Right renal pelvis (tissue), 4 donors: ENCODE results near the gene DDX20. TPM values are rescaled to one million over a fixed set of nuclear protein-coding genes. Genes with fewer than 3 reads are reported as not detected.
"Not testable (repeated sequence)": the region's sequence is repeated elsewhere in the genome, so short reads cannot be mapped to it uniquely, and the experiment has no call there.

ENCODE experiments used
- DNase-seq, 4 donors: peaks; one replicate each; pipeline ENCODE4 v3.0.0-alpha.2; 2013; ENCODE audit warnings: low read depth in 4 of 4, low spot score in 3 of 4, missing footprints in 1 of 4
- polyA plus RNA-seq, 4 donors: library from polyadenylated mRNA; unstranded; fragments of 120-200 nt; gene quantifications; one replicate each; pipeline ENCODE4 v1.2.1, GENCODE V29; 2013; ENCODE audit not compliant: insufficient read length in 4 of 4

DDX20 gene
- polyA plus RNA-seq, 4 donors, result 21.0 to 25.0 (median 23.6) TPM

DNA sequence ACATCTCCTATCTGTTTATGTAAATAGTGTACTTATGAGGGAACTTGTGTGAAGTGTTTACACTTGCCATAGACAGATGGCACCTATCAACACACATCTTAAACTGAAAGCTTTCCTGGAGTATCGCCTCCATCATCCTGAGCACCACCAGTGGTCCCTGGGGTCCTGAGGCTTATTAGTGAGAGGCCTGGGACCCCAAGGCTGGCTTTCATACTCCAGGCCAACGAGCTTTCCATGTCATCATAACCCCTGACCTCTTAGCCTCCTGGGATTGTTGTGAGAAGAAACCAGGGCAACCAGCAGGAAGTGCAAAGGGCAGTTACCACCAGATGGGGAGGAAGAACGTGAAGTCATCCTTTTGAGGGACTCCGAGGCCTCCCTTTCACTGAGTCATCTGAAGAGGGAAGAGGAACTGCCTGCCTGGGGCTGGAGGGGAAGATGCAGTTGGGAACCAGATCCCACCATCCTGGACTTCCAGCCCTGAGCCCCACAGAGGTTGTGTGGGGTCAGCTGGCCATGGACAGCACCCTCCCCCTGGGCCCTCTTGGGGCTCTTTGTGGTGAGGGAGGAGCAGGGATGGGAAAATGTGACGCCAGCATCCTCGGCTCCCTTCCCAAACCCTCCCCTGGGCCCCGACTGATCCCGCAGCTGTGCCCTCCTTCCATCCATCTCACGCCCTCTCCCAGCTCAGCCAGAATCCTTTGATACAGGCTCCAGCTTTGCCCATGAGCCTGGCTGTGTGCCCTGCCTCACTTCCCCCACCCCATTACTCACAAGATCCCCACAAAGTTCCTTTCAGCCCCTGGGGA, 22.3 kb upstream of the DDX20 start:
- no peak for DNase-seq

DNA sequence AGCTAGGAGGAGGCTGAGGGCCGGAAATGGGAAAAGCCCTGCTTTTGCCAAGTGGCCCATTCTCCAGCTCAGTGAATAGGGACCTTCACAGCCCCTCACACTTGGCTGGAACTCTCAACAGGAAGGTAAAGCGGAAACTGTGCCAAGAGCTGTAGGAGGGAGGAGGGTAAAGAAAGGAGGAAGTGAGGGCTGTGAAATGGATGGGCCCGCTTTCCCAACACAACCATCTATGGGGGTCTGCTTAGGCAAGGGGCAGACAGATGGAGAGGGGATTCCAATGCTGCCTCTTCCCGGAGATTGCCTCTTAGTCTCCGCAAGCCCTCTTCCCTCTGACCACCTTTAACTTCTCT, 21.7 kb upstream of the DDX20 start:
- no peak for DNase-seq

DNA sequence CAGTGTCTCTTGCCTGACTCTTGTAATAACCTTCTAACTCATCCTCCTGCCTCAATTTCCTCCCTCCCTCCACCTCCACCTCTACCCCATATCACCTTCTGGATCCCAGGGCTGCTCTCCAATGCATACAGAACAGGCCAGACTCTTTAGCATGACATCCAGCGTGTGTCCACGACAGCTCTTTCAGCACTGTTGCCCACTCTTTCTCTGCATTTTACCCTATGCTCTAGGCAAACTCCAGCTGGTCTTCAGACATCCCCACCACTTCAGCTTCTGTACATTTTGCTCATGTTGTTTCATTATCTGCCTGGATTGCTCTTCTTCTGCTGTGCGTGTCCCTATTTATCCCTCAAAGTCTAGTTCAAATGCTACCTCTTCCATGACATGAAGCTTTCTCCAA, 21.3 kb upstream of the DDX20 start:
- DNase-seq, result no peak

DNA sequence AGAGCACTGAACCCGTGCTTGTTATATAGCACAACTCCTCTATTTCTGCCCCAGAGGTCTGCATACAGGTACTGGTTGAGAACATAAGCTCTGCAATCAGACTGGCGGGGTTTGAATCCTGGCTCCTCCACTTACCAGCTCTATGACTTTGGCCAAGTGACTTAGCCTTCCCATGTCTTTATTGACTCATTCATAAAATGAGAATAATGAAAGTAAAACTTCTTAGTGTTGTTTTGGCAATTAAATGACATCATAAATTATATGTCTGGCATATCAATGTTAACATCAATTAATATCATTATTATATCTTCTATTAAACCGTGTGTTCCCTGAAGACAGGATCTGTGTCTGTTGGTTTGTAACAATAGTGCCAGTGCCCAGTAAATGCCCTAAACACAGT, 20.8 kb upstream of the DDX20 start:
- DNase-seq, result no peak

DNA sequence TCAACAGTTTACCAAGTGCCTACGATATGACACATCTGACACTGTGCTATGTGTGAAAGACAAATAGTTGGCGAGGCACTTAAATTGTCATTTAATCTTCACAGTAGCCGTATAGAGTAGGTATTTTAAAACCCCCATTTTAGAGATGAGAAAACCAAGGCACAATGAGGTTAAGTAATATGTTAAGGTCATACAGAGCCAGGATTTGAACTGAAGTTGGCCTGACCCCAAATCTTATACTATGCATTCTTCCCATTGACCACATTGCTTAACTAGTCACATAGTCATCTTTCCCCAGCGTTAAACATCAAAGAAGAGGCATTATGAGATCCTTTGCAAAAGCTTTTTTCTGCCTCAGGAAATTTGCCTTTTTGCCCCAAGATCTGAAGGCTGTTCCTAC, 20.4 kb upstream of the DDX20 start:
- no peak for DNase-seq

DNA sequence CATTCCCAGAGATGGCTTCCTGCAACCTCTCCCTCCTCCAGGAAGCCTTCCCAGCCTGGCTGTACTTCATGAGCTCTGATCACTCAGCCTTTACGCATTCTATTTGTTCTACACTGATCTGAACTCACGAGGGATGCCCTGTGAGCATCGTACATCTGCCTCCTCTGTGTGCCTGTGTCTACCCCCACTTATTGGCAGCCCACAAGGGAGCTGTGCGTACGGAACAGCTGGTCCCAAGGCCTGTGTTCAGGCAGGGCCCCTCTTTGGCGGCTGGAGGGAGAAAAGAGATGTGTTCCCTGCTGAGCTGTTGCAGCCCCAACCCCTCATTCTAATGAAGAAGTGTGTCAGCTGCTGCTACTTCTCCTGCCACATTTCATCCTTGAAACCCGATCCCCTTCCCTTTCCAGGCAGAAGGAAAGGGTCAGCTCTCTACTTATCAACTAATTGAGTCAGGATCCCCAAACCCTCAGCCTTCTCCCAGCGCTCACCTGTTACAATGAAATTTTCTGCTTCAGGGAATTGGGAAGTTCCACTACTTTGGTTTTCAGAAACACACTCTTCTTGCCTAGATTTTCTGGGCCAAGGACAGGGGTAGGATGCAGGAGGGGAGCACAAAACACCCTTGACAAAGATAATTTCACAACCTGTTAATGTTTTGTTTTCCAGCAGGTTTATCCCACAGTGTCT, 19.7 kb upstream of the DDX20 start:
- DNase-seq, result peak in 1 of 4 donors; percentile 43

DNA sequence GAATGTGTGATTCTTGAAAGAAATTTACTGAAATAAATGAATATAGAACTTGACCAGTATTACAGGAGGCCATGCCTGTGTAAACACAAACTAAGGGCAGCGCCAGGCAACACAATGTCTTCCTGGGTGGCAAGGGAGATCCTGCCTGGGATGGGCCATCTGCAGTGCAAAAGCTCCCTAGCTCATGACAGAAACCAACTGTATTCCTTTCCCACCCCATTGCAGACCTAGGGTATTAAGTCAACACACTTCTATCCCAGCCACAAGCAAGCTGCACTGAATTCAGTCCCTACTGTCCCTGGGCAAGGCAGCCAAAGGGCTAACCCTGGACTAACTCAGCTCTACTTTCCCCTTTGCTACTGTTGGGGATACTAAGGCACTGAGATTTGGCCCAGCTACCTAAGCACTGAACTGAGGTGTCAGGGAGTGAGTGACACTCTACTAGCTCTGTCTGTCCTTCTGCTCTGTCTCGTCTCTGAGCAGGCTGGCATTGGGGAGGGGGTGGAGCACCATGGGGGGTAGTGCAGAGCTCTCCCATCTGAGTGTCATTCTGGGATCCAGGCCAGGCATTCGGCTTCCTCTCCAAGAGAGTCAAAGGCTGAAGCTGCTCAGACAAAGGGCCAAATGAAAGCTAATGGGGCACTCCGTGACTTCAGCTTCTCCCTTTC, 19.0 kb upstream of the DDX20 start:
- no peak for DNase-seq

DNA sequence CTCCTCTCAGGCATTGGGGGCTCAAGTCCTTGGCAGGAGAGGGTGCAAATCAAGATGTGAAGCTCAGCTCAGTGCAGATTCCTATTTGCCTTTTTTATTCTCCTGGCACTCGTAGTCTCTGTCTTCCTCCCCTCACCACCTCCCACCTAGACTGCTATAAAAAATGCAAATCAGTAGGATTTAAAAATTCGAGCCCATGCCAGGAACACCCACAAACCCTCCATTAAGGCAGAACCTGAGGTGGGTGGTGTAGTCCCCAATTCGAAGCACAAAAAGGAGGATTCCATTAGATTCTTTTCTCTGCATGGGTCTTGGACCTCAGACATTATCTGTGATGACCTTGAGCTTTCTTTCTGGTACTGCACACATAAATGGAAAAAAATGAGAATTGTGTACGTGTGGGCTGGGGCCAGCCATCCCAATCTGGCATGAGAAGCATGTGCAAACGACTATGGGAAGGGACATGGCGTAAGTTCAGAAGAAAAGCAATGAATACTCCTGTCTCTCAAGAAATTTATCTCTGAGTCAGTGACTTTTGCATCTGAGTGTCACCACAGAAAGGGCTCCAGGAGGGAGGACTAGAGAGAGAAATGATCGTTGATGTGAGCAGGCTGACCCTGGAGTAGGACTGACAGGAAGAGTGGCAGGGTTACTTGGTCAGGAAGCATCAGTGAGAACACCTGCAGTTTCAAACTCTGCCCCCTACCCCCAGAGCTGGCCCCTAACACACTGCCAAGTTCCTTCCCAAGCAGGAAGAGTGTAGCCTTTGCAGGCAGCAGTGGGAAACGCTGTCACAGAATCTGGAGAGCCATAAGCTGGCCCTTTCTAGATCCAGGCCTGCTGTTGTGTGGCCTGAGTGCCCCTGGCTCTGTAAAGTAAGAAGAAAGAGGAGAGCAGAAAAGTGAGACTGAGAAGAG, 18.2 kb upstream of the DDX20 start:
- DNase-seq, result no peak

DNA sequence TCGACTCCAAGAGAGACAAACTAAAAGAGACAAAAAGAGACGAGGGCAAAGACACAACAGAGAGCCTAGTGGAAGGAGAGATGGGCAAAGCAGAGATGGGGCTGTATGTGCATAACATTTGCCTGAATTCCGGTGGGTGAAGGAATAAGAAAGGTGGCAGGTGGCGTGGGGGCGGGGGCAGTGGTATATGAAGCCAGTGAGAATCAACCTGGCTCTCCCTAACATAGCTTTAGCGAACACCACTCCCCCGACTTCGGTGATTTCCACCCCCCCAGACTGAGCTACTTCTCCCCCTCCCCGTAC, 17.6 kb upstream of the DDX20 start:
- DNase-seq, result no peak

DNA sequence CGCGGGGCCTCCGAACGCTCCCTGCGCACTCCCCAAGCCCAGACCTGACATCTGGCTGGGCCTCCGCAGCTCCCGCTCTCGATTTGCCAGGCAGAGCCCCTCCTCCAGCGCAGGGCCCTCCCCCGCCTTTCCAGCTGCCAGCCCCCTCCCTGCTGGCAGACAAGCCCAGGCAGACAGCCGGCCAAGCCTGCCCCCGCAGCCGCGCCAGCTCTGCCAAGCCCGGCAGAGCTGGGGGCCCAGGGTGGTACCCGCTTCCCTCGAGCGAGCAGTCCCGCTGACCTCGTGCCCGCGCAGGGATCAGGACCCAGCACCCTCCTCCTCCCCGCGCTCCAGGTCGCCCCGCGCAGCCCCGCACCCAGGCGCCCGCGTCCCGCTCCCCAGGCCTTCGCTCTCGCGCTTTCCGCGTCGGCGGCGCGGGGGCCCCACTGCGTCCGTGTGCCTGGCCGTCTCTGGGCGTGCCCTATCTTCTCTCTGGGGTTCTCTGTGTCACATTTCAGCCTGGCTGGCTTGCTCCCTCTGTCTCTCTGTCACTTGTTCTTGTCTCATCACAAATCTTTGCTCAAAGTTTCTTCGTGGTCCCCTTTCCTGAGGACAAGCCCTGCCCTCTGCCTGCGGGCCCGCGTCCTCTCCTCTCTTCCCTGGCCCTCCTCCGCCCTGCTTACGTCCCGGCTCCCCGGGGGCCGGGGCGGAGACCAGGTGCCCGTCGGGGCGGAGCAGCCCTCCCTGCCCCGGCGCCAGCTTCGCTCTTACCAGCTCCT, 17.1 kb upstream of the DDX20 start:
- peak in 2 of 4 donors; percentile 39 to 53 for DNase-seq

DNA sequence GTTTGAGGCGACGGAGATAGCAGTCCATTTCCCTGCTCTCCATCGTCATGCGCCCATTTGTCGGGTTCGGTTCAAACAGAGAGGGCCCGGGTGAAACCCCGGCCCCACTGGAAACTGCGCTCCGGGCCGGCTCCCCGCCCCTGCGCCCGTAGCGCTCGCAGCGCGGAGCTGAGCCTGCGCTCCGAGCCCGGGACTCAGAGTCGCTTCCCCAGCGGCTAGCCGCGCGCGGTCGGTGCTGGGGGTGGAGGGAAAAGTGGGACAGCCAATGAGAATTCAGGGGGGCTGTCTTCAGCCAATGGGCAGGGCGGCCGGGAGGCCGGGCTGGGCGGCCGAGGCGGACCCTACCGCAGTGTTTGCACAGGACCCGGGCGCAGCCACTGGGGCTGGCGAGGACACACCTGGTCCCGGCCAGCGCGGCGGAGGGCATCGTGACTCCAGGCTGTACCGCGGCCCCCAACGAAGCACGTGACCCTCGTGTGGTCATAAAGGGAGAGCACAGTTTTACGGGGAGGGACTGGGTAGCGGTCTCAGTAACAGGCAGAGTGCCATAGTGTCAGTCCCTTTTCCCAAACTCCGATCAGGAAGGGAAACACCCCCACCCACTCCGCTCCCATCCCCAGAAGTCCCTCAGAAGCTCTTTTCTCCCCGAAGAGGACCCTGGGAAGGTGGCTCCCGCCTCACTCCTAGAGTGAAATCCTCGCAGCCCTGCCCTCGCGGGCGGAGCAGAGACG, 16.3 kb upstream of the DDX20 start, which contains the start of gene INKA2:
INKA2 (minus strand) TSS at position 202 of the 731 bp plus-strand sequence; CDS start at position 49, 153 bp downstream.
- DNase-seq, result peak in 2 of 4 donors; percentile 62 to 68

DNA sequence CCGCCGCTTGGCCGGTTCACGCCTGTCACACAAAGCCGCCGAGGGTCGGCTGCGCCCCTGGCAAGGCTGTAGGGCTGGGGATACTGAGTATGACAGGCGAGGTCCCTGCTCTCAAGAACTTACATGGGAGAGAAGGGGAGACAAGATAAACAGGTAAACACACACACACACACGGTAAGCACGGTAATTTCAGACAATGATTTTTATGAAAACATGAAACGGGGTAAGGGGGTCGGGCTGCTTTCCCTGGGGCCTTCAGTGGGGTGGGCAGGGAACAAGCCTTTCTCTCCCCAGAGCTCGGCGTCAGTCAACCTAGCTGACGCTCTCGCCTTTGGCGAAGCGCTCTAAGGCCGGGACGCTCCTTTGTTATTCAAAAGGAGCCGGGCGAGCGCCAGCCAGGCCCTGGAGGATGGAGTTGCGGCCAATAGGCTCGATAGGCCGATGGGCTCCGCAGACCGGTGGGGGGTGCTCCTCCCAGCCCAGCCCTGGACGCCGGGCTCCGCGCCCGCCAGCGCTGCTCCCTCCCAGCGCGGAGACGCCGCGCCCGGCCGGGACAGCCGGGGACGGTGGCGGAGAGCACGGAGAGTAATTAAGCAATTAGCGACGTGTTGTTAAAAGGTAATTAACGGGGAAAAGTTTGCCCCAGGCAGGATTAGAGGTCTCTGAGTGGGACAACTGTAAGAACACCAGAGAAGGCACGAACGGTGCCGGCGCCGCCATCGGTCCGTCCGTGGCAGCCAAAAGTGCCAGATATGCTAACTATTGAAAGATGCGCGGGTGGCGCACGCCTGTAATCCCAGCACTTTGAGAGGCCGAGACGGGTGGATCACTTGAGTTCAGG, 15.6 kb upstream of the DDX20 start:
- DNase-seq, result peak in 1 of 4 donors; percentile 39

DNA sequence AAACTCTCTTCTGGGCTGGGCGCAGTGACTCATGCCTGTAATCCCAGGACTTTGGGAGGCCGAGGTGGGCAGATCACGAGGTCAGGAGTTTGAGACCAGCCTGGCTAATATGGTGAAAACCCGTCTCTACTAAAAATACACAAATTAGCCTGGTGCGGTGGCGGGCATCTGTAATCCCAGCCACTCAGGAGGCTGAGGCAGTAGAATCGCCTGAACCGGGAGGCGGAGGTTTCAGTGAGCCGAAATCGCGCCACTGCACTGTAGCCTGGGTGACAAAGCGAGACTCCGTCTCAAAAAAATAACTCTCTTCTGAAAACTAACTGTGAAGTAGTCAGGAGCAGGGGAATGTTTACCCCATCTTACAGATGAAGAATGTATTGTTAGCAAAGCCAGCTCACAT, 13.4 kb upstream of the DDX20 start:
- not testable (repeated sequence) for DNase-seq

DNA sequence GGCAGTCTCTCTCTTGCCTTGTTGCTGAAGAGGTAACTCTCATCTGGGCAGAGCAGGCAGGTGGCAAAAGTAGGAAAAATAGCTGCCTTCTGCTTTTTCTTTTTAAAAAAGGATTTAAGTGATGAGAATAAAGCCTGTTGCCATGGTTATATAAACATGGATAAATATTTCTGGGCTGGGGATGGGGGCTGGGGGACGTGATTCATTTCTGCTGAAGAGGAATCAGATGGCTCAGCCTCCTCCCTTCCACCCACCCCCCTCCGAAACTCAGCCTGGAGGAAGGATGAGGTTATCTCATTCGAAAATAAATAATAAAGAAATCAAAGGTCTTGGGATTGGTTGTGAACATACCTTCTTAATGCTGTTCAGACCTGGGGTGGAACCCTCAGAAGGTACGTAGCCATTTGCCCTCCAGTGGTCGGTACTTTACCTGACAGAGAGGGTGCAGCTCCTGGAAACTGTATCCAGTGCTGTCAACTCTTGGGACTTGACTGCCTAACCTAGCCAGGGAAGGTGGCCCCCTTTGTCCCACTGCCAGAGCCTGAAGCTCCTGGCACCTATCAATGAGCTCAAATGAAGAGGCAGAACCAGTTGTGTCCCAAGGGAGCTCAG, 12.7 kb upstream of the DDX20 start:
- DNase-seq, result no peak

DNA sequence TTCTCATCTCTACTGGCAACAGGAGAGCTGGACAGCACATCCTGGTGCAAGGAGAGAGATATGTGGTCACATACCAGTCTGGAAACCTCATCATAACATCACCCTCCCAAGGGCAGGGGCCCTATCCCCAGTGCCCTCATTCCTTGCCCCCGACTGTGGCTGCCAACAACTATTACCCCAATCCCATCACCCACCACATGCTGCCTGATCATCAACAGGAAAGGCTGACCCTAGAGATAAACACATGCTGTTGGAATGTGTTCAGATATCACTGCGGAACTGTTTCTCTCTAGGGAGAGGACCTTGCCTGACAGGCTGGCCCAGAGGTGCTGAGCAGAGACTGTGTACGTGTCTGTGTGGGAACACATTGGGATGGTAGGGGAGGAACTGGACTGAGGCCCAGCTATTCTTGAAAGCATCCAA, 12.0 kb upstream of the DDX20 start:
- DNase-seq, result no peak

DNA sequence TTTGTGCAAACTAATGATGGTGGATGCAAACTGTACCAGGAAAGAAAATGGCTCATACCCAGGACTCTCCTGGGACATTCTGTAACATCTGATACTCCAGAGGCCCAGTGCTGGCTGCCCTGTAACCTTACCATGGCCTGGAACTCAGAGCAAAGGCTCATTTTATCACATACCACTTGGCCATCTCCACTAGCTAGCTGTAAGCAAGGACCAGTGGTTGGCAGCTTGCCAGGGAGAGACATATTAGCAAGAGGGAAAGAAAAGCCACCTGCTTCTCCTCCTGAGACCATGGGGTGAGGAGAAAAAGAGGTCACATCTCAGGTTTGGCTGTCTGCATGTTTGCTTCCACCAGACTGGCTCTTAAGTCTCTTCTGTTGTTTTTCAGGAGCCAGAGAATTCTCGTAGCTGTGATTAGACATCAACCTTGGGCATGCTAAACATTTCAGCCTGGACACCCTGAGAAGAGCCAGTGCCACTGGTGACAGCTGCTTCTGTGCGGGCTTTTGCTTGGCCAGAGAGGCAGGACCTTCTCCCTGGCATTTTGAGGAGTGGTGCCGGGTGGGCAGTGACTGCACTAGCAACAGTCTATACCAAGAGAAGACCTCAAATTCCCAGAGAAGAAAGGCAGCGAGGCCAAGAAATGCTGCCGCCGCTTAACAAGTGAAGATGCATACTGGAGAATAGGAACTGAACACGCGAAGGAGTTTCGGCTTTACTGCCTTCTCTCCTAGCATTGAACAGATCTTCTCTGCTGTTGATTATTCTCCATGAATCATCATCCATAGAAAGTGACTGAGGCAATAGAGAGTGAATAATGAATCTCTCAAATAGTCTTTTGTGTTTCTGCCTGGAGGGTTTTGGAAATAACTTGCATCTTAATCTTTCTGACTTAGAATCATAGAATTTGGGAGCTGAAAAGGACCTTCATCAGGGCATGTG, 9.8 kb upstream of the DDX20 start:
- no peak for DNase-seq

DNA sequence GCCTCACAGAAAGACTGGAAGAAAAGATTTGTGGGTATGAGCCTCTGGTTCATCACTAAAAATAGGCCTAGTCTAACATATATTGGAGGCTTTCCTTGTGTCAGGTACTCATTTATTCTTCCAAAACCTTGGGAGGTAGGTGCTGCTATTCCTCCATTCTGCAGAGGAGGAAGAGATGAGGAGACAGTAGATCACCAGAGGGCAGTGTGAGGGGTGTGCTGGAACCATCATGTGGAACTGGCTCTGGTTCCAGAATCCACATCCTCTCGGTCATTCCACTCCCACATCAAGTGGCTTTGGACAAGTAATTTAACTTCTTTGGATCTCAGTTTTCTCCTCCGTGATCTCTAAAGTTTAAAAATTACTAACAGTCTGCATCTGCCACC, 9.1 kb upstream of the DDX20 start:
- no peak for DNase-seq
